Retinal pigment epithelial cell (primary cell): ENCODE data around the gene SGCD.
"Not testable (repeated sequence)": the region's sequence is repeated elsewhere in the genome, so short reads cannot be mapped to it uniquely, and the experiment has no call there.

Experiments
- DNase-seq: peaks from one replicate; pipeline ENCODE4 v3.0.0-alpha.2; 2010; ENCODE audit warnings: low read depth
- H3K4me3 ChIP-seq: 2 replicates; pipeline ENCODE4 v1.5.1; 2011; ENCODE audit warnings: mild to moderate bottlenecking, low read length, control low read depth, moderate library complexity
- CTCF ChIP-seq: conservative IDR thresholded peaks from 2 replicates; pipeline ENCODE4 v1.5.1; 2011; ENCODE audit warnings: low read depth, low read length, control low read depth, inconsistent platforms

Gene SGCD

GRCh38 chr5:156590978-156591377 is 264.0 kb downstream of the SGCD start:
- no peak overlapping the region for H3K4me3 ChIP-seq
- no peak for DNase-seq
- TF ChIP-seq CTCF = no peak

- H3K4me3 ChIP-seq = no peak overlapping the region
- TF ChIP-seq CTCF = no peak
- no peak for DNase-seq
Measured at GRCh38 chr5:156591631-156592030, 264.7 kb downstream of the SGCD start.

- no peak for DNase-seq
- H3K4me3 ChIP-seq = no peak overlapping the region
- no peak for TF ChIP-seq CTCF
Measured at GRCh38 chr5:156593546-156593945, 266.6 kb downstream of the SGCD start.

- TF ChIP-seq CTCF = no peak
- H3K4me3 ChIP-seq = no peak overlapping the region
- no peak for DNase-seq
Measured at GRCh38 chr5:156594406-156594805, 267.4 kb downstream of the SGCD start.

- TF ChIP-seq CTCF = no peak
- no peak for DNase-seq
Measured at GRCh38 chr5:156595132-156595787, 268.3 kb downstream of the SGCD start.

GRCh38 chr5:156597276-156597675 is 270.3 kb downstream of the SGCD start:
- TF ChIP-seq CTCF = no peak
- no peak for DNase-seq
- no peak overlapping the region for H3K4me3 ChIP-seq

More at GRCh38 chr5:156595132-156595787, 268.3 kb downstream of the SGCD start:
- no peak overlapping the region for H3K4me3 ChIP-seq

- TF ChIP-seq CTCF = no peak
- no peak overlapping the region for H3K4me3 ChIP-seq
- DNase-seq = no peak
Measured at GRCh38 chr5:156598964-156599363, 272.0 kb downstream of the SGCD start.

GRCh38 chr5:156610582-156610981 is 283.6 kb downstream of the SGCD start:
- H3K4me3 ChIP-seq, DNase-seq: not testable (repeated sequence)
